Keratinocyte (primary cell): ENCODE results near the gene IPO8. TPM values are rescaled to one million over a fixed set of nuclear protein-coding genes. Genes with fewer than 3 reads are reported as not detected.

Experiments used
- DNase-seq: peaks from one replicate; pipeline ENCODE4 v3.0.0-alpha.2; 2011; ENCODE audit warnings: low read depth, missing footprints, low spot score
- FAIRE-seq: peaks from 2 replicates; lab custom pipeline; 2011; peaks lifted over from hg19 to GRCh38; lab: Jason Lieb, UNC
- H2AFZ ChIP-seq: 2 replicates; pipeline ENCODE4 v1.6.0; 2012; ENCODE audit warnings: low read length, control low read depth, inconsistent platforms; ENCODE audit not compliant: control insufficient read depth
- H3K27ac ChIP-seq: 2 replicates; pipeline ENCODE4 v1.5.1; 2011; ENCODE audit warnings: low read length; ENCODE audit not compliant: control insufficient read depth, insufficient read depth
- H3K27me3 ChIP-seq: 3 replicates; pipeline ENCODE4 v1.6.0; 2011; ENCODE audit warnings: low read length; ENCODE audit not compliant: control insufficient read depth, insufficient read depth; ENCODE audit errors: extremely low read depth
- H3K36me3 ChIP-seq, 2 experiments: 2 replicates in 1 of 2; 3 replicates in 1 of 2; pipeline ENCODE4 v1.5.1; 2011; ENCODE audit warnings: low read length in 2 of 2, mild to moderate bottlenecking in 1 of 2; ENCODE audit not compliant: control insufficient read depth in 2 of 2, insufficient read depth in 2 of 2; ENCODE audit errors: extremely low read depth in 1 of 2
- H3K4me1 ChIP-seq: 3 replicates; pipeline ENCODE4 v1.5.1; 2011; ENCODE audit warnings: low read length; ENCODE audit not compliant: control insufficient read depth, insufficient read depth; ENCODE audit errors: extremely low read depth
- H3K4me2 ChIP-seq: 3 replicates; pipeline ENCODE4 v1.6.0; 2011; ENCODE audit warnings: low read depth, low read length; ENCODE audit not compliant: control insufficient read depth, insufficient read depth; ENCODE audit errors: extremely low read depth
- H3K4me3 ChIP-seq, 3 experiments: fragments of 200-600 bp in 1 of 3; sonication (generic) in 1 of 3; 2 replicates in 2 of 3; 3 replicates in 1 of 3; pipeline ENCODE4 v1.5.1; 2011 to 2016; ENCODE audit warnings: low read length in 3 of 3, mild to moderate bottlenecking in 3 of 3, control low read depth in 2 of 3, inconsistent platforms in 1 of 3, low read depth in 1 of 3, mixed read lengths in 1 of 3, mixed run types in 1 of 3, moderate library complexity in 1 of 3; ENCODE audit not compliant: control insufficient read depth in 2 of 3, insufficient read depth in 2 of 3; ENCODE audit errors: extremely low read depth in 1 of 3
- H3K79me2 ChIP-seq: 2 replicates; pipeline ENCODE4 v1.6.0; 2012; ENCODE audit warnings: low read length; ENCODE audit not compliant: control insufficient read depth, insufficient read depth
- H3K9ac ChIP-seq: 3 replicates; pipeline ENCODE4 v1.6.0; 2011; ENCODE audit warnings: low read length; ENCODE audit not compliant: control insufficient read depth, insufficient read depth; ENCODE audit errors: extremely low read depth
- H3K9me1 ChIP-seq: 3 replicates; pipeline ENCODE4 v1.6.0; 2011; ENCODE audit warnings: low read length; ENCODE audit not compliant: control insufficient read depth, insufficient read depth; ENCODE audit errors: extremely low read depth
- H3K9me3 ChIP-seq: 2 replicates; pipeline ENCODE4 v1.5.1; 2012; ENCODE audit warnings: low read depth, low read length; ENCODE audit not compliant: control insufficient read depth
- H4K20me1 ChIP-seq: 3 replicates; pipeline ENCODE4 v1.6.0; 2011; ENCODE audit warnings: low read length; ENCODE audit not compliant: control insufficient read depth, insufficient read depth; ENCODE audit errors: extremely low read depth
- CTCF ChIP-seq, 3 experiments: IDR thresholded peaks in 1 of 3; conservative IDR thresholded peaks in 1 of 3; optimal IDR thresholded peaks in 1 of 3; 2 replicates in 2 of 3; 3 replicates in 1 of 3; pipeline versions ENCODE3 to v1.5.1; 2011; ENCODE audit warnings: low read length in 3 of 3, mild to moderate bottlenecking in 3 of 3, moderate library complexity in 2 of 3, control low read depth in 1 of 3, inconsistent platforms in 1 of 3; ENCODE audit not compliant: insufficient read depth in 2 of 3; ENCODE audit errors: extremely low read depth in 1 of 3
- EZH2 ChIP-seq: IDR thresholded peaks from one replicate; pipeline ENCODE4 v1.6.1; 2012; ENCODE audit warnings: inconsistent platforms, mild to moderate bottlenecking, low read length, moderate library complexity
- dilution Hi-C: fragments of 300-500 bp; cut with MboI; formaldehyde crosslinking; loops from one replicate; pipeline ENCODE4 v1.7.0; 2020; ENCODE audit warnings: low sequenced_read_pairs; ENCODE audit not compliant: extremely low pct_ligation_motif_present
- polyA plus RNA-seq, 5 experiments: library from polyadenylated mRNA; depleted of rRNA in 3 of 5; stranded (reverse) in 3 of 5; stranded (forward) in 1 of 5; unstranded in 1 of 5; fragments of >200 nt; gene quantifications; 1 replicate in 1 of 5; 2 replicates in 3 of 5; 3 replicates in 1 of 5; pipeline versions ENCODE4 v1.2.1 to v1.2.3, GENCODE V29; 2011 to 2012; ENCODE audit warnings: missing spikeins in 2 of 5, low read depth in 1 of 5, low replicate concordance in 1 of 5

Gene IPO8
- polyA plus RNA-seq, 1 donor (not counting 4 experiments of a cell fraction or from before 2014, with no cell fraction given): 18.8 TPM

DNA sequence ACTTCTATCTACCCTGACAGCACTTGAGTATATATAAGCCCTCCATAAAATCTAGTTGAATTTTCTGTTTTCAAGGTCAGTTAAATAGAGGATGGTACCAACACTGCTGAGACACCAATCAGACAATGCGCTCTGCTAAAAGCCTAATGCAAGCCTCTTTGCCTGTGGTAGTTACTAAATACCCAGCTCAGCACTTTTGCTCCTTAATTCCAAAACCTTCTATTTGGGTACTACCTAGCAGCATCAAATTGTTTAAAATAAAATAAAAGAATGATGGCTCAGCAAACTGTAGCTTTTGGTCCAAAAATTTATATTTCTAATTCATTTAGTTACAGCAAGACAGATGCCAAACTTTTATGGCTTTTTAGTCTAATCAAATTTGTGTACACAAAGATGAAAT, 107.9 kb downstream of the IPO8 start:
- no peak for DNase-seq
- Histone ChIP-seq H3K9ac (no peak overlapping the region), H2AFZ (no peak overlapping the region), H3K4me3 (no peak overlapping the region), H3K9me3 (no peaks in the 10 kb centered on the region), H3K36me3 (no peaks in the 10 kb centered on the region), H3K79me2 (no peaks in the 10 kb centered on the region), H3K27me3 (no peaks in the 10 kb centered on the region), H3K4me2 (no peak overlapping the region), H4K20me1 (no peaks in the 10 kb centered on the region), H3K4me1 (no peaks in the 10 kb centered on the region), H3K9me1 (no peaks in the 10 kb centered on the region), H3K27ac (no peak overlapping the region)
- TF ChIP-seq CTCF (optimal IDR thresholded peaks at IDR 0.05 in 1 of 3, IDR thresholded peaks at IDR 0.05 in 1 of 3, conservative IDR thresholded peaks at IDR 0.05 in 1 of 3; ENCODE audit: extremely low read depth in 1 of 3, insufficient read depth in 2 of 3, low read length in 3 of 3): no peak
- no peak for TF ChIP-seq EZH2
- dilution Hi-C loops: no loop called here
- FAIRE-seq: no peak

GRCh38 chr12:30585877-30586276, 109.8 kb downstream of the IPO8 start:
- Histone ChIP-seq H3K79me2 (no peaks in the 10 kb centered on the region), H3K9me1 (no peaks in the 10 kb centered on the region), H3K27ac (no peak overlapping the region), H3K9me3 (no peaks in the 10 kb centered on the region), H2AFZ (no peak overlapping the region), H3K4me1 (no peaks in the 10 kb centered on the region), H3K4me2 (no peak overlapping the region), H4K20me1 (no peaks in the 10 kb centered on the region), H3K4me3 (no peak overlapping the region), H3K36me3 (no peaks in the 10 kb centered on the region), H3K9ac (no peak overlapping the region), H3K27me3 (no peaks in the 10 kb centered on the region)
- FAIRE-seq (no peak), DNase-seq (no peak)
- no peak for TF ChIP-seq EZH2
- no peak for TF ChIP-seq CTCF (optimal IDR thresholded peaks at IDR 0.05 in 1 of 3, IDR thresholded peaks at IDR 0.05 in 1 of 3, conservative IDR thresholded peaks at IDR 0.05 in 1 of 3; ENCODE audit: extremely low read depth in 1 of 3, insufficient read depth in 2 of 3, low read length in 3 of 3)
- dilution Hi-C loops: no loop called here
